KG1 (cell line): ENCODE data around the gene UGT1A7.
A peak's percentile ranks its signal among the peaks of the same experiment; 100 is the strongest.
"Not testable (repeated sequence)": the region's sequence is repeated elsewhere in the genome, so short reads cannot be mapped to it uniquely, and the experiment has no call there.

ENCODE experiments used
- DNase-seq: peaks from one replicate; lab custom pipeline; 2025; lab: John Stamatoyannopoulos, UW

The UGT1A7 gene

DNA sequence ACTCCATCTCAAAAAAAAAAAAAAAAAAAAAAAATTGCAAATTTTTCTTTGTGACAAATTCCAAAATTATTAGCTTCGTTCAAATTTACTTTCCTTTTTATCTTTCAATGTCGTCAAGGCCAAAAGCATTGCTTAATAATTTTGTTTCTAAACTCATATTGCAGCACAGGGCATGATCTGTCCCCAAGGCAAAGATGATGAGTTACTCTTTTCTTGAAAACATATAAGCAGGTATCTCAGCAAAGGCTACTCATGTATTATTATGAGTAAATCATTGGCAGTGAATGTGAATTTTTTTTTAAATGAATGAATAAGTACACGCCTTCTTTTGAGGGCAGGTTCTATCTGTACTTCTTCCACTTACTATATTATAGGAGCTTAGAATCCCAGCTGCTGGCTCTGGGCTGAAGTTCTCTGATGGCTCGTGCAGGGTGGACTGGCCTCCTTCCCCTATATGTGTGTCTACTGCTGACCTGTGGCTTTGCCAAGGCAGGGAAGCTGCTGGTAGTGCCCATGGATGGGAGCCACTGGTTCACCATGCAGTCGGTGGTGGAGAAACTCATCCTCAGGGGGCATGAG is at the start of gene UGT1A7:
Gene UGT1A7 (plus strand): TSS at position 381 of the 579 bp plus-strand sequence. CDS start 37 bp downstream, at position 418.
- DNase-seq, result no peak

DNA sequence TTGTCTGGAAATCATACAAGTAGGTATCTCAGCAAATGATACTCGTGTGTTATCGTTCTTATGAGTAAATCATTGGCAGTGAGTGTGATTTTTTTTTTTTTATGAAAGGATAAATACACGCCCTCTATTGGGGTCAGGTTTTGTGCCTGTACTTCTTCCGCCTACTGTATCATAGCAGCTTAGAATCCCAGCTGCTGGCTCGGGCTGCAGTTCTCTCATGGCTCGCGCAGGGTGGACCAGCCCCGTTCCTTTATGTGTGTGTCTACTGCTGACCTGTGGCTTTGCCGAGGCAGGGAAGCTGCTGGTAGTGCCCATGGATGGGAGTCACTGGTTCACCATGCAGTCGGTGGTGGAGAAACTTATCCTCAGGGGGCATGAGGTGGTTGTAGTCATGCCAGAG is 45.4 kb upstream of the UGT1A7 start, which contains the start of gene UGT1A10:
Gene UGT1A10 (plus strand): TSS at position 143 of the 400 bp plus-strand sequence. CDS start 75 bp downstream, at position 218.
- DNase-seq, result not testable (repeated sequence)

DNA sequence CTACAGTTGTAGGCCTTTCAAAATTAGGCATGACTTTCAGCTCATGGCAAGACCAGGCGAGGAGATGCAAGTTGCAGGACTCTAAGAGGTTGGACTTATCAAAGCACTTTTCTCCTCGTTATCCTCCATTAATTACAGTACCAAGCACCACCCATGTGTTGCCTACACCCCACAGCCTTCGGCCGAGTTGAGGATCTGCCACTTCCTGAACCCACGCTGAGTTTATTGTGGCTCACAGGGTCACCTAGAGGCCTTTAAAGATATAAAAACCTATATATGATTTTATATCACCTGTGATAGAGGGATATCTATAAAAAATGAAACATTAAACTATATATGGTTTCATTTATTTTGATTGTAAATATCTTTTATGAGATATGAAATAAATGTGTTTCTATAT is 42.9 kb upstream of the UGT1A7 start:
- DNase-seq, result no peak

DNA sequence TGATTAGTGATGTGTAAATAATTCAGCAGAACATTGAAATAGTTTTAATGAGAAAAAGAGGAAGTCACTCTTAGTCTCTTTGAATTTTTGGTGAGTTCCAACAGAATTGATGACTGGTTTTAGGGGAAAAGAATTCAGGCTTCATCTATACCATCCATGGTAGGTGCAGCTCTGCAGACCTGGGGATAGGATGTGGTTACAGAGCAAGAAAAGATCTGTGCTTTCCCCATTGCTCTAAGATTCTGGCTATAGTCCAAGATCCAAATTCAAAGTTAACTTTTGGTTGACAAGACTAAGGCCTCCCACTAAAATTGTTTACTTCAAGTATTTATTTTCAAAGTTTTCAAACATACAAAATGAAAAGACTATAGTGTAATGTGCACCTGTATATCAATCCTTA is 41.8 kb upstream of the UGT1A7 start:
- no peak for DNase-seq

DNA sequence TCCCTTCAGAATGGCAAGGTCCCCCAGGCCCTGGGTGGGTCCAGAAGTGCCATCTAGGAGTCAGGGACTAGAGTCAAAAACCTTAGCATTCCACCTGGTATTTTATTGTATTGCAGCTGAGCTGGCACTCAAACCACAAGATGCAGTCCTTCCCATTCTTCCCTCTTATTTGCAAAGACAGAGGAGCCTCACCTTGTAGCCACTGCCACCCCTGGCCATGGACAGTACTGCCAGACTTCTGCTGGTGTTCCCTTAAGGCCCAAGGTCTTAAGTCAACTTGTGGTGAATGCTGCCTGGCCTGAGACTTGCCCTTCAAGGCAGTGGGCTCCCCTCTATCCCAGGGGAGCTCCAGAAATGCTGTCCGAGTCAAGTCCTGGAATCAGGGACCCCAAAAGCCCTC is 38.6 kb upstream of the UGT1A7 start:
- no peak for DNase-seq

DNA sequence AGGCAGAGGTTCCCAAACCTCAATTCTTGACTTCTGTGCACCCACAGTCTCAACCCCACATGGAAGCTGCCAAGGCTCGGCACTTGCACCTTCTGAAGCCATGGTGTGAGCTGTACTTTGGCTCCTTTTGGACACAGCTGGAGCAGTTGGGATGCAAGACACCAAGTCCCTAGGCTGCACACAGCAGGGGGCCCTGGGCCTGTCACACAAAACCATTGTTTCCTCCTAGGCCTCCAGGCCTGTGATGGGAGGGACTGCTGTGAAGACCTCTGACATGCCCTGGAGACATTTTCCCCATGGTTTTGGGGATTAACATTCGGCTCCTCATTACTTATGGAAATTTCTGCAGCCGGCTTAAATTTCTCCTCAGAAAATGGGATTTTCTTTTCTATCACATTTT is 35.7 kb upstream of the UGT1A7 start:
- DNase-seq, result not testable (repeated sequence)

DNA sequence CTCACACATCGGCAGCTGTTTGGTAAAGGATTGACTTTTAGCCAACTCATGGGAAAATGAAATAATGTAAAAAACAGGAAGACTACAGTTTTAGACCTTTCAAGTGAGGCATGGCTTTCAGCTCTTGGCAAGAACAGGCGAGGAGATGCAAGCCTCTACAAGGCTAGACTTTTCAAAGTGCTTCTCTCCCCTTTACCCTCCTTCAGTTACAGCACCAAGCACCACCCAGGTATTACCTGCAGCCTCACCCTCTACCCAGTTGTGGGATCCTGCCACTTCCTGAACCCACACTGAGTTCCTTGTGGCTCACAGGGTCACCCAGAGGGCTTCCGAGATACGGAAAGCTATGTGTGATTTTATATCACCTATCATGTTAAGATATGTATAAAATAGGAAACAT is 30.7 kb upstream of the UGT1A7 start:
- no peak for DNase-seq

DNA sequence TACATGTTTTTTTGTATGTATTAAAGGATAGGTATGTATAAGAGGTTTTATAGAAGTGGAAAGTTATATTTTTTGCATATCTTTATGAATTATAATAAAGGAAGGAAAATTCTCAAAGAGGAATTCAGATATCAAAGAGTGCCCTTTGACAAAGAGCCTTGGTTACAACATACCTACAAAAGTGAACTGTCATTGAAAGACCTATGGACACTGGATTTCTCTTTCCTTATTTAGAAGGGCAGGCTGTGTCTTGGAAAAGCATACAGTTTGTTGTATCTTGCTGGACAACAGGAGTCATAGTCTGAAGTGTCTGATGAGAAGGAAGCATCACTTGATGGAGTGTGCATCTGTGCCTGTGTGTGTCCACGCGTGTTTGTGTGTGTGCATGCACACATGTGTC is 30.3 kb upstream of the UGT1A7 start:
- DNase-seq, result no peak

DNA sequence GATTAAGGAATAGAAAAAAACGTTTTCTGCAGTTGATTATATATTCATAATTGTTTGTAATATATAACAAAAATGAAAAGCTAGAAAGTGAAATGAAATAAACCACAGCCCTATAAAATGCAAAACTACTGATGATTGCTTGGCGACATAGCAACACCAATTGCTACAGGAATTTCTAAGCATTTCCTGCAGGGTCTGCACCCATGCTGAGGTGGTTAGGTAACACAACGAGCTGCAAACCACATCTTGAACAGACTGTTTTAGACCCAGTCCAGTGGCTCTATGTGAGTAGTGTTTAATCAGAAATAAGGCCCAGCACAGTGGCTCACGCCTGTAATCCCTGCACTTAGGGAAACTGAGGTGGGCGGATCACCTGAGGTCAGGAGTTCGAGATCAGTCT is 27.2 kb upstream of the UGT1A7 start:
- DNase-seq, result no peak

DNA sequence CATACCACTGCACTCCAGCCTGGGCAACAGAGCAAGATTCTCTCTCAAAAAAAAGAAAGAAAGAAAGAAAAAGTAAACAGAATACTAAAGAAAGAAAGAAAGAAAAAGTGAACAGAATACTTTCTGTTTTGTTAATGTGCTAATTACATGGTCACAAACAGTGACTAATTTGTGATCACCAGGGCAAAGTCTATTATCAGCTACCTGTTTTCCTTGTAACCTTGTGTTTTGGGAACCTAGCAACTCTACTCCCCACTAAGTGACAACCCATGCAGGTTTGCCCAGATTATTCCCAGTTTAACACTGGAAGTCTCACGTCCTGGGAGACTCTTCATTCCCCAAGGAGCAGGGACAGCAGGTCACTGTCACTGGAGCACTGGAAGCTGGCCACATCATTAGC is 26.7 kb upstream of the UGT1A7 start:
- no peak for DNase-seq

DNA sequence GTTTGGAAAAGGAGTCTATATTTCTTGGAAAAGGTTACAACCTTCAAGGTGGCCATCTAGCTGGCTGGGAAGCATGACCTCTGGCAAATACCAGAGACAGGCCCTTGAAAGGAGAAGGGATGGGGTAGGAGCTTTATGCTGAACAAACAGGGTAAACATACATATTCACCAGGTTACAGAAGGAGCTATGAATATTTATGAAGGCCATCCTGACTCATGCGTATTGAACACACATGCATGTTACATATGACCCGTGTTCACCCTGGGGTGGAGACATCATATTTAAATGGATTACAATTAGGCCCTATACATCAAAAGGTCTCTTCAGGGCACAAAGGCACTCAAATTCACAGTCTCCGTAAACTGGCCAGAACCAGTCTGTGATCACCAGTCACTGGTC is 25.8 kb upstream of the UGT1A7 start:
- DNase-seq, result not testable (repeated sequence)

DNA sequence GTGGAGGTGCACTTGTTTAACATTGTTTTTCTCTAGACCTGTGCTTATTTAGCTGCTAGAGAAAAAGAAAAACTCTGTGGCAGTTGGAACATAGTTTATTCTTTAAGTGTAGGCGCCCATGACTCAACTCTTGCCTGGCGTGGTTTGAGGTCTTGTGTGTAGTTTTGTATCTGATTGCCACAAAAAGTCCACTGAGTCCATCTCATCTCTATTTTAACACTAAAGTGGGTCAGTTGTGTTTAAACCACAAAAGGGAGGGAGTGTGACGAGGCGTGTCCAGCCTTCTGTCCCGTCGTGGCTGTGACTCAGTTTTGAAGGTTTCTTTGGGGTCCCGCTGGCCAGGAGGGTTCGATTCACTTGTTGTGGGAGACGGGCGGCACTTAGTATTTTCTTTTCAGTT is 25.3 kb upstream of the UGT1A7 start:
- DNase-seq, result no peak

DNA sequence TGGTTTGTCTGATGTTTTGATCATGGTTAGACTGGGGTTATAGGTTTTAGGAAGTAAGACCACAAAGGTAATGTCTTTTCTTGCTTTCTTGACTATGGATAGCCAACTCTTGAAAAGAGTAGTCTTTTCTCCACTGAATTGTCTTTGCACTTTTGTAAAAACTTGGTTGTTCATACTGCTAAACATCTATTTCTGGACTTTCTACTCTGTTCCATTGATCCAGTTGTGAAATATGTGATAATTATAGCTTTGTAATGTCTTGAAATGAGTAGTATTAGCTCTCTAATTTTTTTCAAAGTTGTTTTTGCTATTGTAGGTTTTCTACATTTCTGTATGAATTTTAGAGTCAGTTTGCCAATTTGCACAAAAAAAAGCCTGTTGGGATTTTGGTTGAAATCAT is 23.1 kb upstream of the UGT1A7 start:
- DNase-seq, result no peak

DNA sequence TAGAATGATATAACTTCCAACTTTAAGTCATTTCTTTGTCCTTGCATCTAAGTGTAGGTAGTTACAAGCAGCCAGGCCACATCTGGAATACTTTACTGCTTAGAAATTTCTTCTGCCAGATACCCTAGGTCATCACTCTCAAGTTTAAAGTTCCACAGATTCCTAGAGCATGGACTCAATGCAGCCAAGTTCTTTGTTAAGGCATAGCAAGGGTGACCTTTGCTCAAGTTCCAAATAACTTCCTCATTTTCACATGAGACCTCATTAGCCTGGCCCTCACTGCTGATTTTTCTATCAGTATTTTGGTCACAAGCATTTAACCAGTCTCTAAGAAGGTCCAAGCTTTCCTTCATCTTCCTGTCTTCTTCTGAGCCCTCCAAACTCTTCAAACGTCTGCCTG is 17.8 kb upstream of the UGT1A7 start:
- DNase-seq, result no peak

DNA sequence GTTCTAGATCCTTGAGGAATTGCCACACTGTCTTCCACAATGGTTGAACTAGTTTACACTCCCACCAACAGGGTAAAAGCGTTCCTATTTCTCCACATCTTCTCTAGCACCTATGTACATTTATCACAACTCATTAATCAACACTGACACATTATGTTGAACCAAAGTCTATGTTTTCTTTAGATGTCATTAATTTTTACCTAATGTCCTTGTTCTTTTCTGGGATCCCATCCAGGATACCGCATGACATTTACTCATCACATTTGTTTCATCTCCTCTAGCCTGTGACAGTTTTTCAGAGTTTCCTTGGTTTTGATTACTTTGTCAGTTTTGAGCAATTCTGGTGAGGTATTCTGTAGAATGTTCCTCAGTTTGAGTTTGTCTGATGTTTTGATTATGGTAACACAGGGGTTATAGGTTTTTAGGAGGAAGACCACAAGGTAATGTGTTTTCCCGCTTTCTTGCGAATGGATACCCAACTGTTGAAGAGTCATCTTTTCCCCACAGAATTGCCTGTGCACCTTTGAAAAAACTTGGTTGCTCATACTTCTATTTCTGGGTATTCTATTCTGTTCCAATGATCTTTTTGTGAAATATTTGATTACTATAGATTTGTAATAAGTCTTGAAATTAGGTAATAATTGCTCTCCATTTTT is 13.0 kb upstream of the UGT1A7 start:
- DNase-seq, result no peak

DNA sequence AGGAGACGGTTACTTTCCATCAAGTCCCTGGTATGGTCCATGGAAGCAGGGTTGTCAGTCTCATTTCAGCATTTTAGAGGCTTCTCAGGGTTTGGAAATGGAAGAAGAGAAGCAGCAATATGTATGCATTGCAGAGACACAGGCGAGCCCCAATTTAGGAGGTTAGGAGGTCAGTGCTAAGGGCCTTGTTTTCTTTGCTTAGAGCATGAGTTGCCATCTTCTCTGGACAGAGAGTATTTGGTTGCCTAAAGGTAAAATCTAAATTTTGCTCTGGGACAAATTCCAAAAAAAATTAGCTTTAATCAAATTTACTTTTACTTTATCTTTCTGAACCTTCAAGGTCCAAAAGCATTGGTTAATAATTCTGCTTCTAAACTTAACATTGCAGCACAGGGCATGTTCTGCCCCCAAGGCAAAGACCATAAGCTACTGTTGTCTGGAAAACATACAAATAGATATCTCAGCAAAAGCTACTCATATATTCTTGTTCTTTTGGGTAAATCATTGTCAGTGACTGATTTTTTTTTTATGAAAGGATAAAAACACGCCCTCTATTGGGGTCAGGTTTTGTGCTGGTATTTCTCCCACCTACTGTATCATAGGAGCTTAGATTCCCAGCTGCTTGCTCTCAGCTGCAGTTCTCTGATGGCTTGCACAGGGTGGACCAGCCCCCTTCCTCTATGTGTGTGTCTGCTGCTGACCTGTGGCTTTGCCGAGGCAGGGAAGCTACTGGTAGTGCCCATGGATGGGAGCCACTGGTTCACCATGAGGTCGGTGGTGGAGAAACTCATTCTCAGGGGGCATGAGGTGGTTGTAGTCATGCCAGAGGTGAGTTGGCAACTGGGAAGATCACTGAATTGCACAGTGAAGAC is 10.2 kb upstream of the UGT1A7 start, which contains the start of gene UGT1A9:
Gene UGT1A9 (plus strand): TSS at position 609 of the 872 bp plus-strand sequence. CDS start 37 bp downstream, at position 646.
- DNase-seq, result no peak

DNA sequence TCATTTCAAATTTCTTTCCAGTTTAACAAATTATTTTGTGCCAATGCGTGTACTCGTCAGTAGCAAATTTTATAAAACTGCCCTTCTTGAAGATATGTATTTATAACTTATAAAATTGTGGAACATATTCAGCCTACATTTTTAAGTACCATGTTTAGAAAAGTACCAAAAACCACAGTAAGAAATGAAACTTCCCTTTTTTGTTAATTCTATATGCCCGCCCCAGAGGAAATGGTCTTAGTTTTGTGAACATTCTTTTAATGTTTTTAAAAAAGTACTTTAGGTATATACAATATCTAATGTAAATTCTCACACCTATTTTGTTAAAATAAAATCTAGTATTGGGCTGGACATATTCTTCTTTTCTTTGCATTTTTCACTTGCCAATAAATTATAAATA is 8.8 kb upstream of the UGT1A7 start:
- DNase-seq, result peak; percentile 27

DNA sequence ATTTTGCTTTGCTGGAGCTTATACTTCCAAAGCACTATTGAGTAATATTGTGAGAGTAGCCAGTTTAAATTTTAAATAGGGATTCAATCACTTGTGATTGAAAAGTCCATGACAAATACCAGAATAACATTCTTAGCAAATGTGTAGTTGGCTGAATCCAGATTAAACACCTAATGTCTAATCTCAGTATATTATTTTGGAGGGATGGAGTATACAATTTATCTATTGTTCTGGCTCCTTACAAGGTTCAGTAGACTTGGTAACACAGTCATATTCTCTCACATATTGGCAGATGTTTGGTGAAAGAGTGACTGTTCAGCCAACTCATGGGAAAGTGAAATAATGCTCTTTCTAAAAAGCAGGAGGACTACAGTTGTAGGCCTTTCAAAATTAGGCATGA is 7.8 kb upstream of the UGT1A7 start:
- DNase-seq, result no peak

DNA sequence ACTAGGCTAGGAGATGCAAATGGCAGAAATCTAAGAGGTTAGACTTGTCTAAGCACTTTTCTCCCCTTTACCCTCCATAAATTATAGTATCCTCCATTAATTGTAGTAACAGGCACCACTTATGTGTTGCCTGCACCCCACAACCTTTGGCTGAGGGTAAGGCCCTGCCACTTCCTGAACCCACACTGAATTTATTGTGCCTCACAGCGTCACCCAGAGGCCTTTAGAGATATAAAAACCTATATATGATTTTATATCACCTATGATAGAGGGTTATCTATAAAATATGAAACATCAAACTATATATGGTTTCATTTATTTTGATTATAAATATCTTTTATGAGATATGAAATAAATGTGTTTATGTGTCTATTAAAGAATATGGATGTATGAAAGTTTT is 7.4 kb upstream of the UGT1A7 start:
- no peak for DNase-seq

DNA sequence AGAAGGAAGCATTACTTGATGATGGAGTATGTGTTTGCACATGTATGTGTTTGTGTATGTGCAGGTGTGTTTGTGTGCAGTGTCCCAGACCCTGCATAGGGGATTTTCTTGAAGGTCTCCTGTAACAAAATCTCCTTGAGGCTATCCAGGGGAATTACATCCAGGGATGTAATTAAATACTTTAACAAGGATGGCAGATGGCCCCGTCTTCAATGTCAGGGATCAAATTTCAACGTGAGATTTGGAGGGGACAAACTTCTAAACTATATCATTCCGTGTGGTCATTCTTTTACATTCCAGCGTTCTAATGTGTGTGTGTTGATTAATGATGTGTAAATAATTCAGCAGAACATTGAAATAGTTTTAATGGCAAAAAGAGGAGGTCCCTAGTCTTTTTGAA is 6.7 kb upstream of the UGT1A7 start:
- no peak for DNase-seq

DNA sequence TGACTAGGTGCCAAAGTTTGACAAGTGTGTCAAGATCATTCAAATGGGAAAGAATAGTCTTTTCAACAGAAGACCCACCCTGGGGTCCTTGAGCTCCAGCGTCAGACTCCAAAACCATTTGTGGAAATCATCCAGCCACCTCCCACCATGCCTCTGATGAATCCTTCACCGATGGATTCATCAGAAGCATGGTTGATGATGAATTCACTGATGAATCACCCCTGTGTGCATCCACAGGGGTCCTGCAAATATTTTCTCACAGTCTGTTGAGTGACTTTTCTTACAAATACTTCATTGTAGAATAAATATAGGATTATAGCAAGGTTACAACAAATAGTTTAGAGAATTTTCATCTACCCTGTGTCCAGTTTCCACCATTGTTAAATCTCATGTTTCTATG is 5.7 kb upstream of the UGT1A7 start:
- DNase-seq, result no peak

DNA sequence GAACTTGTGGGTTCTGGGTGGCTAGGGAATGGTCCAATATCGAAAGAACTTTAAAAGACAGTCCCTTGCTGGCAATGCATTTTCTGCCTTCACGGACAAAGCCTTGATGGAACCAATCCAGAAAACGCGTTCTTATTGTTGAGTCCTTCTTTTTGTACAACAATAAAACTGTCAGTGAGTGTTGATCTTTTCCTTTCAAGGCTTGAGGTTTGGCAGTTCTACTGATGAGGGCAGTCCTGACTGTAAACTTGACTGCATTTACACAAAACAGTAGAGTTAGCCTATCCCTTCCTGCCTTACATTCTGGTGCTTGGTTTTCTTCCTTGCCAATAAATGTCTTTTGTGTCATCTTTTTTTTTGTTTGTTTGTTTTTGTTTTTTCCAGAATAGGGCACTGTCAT is 2.5 kb upstream of the UGT1A7 start:
- DNase-seq, result no peak
